Dermis microvascular lymphatic vessel endothelial cell (primary cell): Measurements from ENCODE around the gene PLPPR1. TPM values are rescaled to one million over a fixed set of nuclear protein-coding genes. Genes with fewer than 3 reads are reported as not detected.
"Not testable (repeated sequence)": the region's sequence is repeated elsewhere in the genome, so short reads cannot be mapped to it uniquely, and the experiment has no call there.

Source experiments
- DNase-seq, 2 donors: peaks; one replicate each; pipeline versions ENCODE4 v3.0.0 to v3.0.0-alpha.2; 2010; ENCODE audit warnings: low read depth in 2 of 2
- total RNA-seq: library from RNA; depleted of rRNA; stranded (reverse); fragments of >200 nt; gene quantifications from 2 replicates; pipeline ENCODE4 v1.2.1, GENCODE V29; 2014

The PLPPR1 gene
- total RNA-seq, result not detected in 2 replicates

GRCh38 chr9:101028346-101029314, at the start of gene PLPPR1:
Gene PLPPR1 (plus strand): TSS chr9:101028727.
- peak in 1 of 2 donors; percentile 32 for DNase-seq

GRCh38 chr9:100989731-100990130, 38.8 kb upstream of the PLPPR1 start:
- DNase-seq, result no peak

GRCh38 chr9:100990605-100991381, 37.7 kb upstream of the PLPPR1 start:
- DNase-seq, result no peak

- DNase-seq, result no peak
Observed at GRCh38 chr9:100992632-100993031, 35.9 kb upstream of the PLPPR1 start.

GRCh38 chr9:100999906-101000544, 28.5 kb upstream of the PLPPR1 start:
- no peak for DNase-seq

- no peak for DNase-seq
Observed at GRCh38 chr9:101005246-101005645, 23.3 kb upstream of the PLPPR1 start.

GRCh38 chr9:101014566-101014965, 14.0 kb upstream of the PLPPR1 start:
- no peak for DNase-seq

GRCh38 chr9:101018467-101018866, 10.1 kb upstream of the PLPPR1 start:
- no peak for DNase-seq

GRCh38 chr9:101022704-101023103, 5.8 kb upstream of the PLPPR1 start:
- no peak for DNase-seq

- DNase-seq, result no peak
Observed at GRCh38 chr9:101025940-101026339, 2.6 kb upstream of the PLPPR1 start.

- no peak for DNase-seq
Observed at GRCh38 chr9:101026824-101027223, 1.7 kb upstream of the PLPPR1 start.

- DNase-seq, result no peak
Observed at GRCh38 chr9:101027236-101027635, 1.3 kb upstream of the PLPPR1 start.

GRCh38 chr9:101027733-101028345, 688 bp upstream of the PLPPR1 start:
- no peak for DNase-seq

GRCh38 chr9:101029315-101030085, 973 bp downstream of the PLPPR1 start:
- no peak for DNase-seq

- no peak for DNase-seq
Observed at GRCh38 chr9:101030086-101030391, 1.5 kb downstream of the PLPPR1 start.

GRCh38 chr9:101032426-101032825, 3.9 kb downstream of the PLPPR1 start:
- DNase-seq, result no peak

GRCh38 chr9:101034222-101034621, 5.7 kb downstream of the PLPPR1 start:
- no peak for DNase-seq

GRCh38 chr9:101035098-101035497, 6.6 kb downstream of the PLPPR1 start:
- no peak for DNase-seq

GRCh38 chr9:101037430-101037829, 8.9 kb downstream of the PLPPR1 start:
- no peak for DNase-seq

GRCh38 chr9:101038488-101038887, 10.0 kb downstream of the PLPPR1 start:
- DNase-seq, result no peak

- DNase-seq, result not testable (repeated sequence)
Observed at GRCh38 chr9:101039581-101039980, 11.1 kb downstream of the PLPPR1 start.
